A549 (cell line): Measurements from ENCODE around the gene ARPP21.

Experiments used
- CTCF ChIP-seq: fragments of >200 bp; sonication (Bioruptor Twin); formaldehyde crosslinking; IDR thresholded peaks from 3 replicates; pipeline ENCODE4 v1.5.1; 2016
- POLR2A ChIP-seq: IDR thresholded peaks from 2 replicates; pipeline ENCODE4 v1.6.1; 2012; ENCODE audit warnings: mild to moderate bottlenecking, low read length

- TF ChIP-seq CTCF = no peak
- TF ChIP-seq POLR2A = no peak
Observed at GRCh38 chr3:35639254-35640186, at the start of gene ARPP21.
